Retinal pigment epithelial cell (primary cell): ENCODE results near the gene RBM8A.

ENCODE experiments used
- DNase-seq: peaks from one replicate; pipeline ENCODE4 v3.0.0-alpha.2; 2010; ENCODE audit warnings: low read depth
- H3K4me3 ChIP-seq: 2 replicates; pipeline ENCODE4 v1.5.1; 2011; ENCODE audit warnings: mild to moderate bottlenecking, low read length, control low read depth, moderate library complexity
- CTCF ChIP-seq: conservative IDR thresholded peaks from 2 replicates; pipeline ENCODE4 v1.5.1; 2011; ENCODE audit warnings: low read depth, low read length, control low read depth, inconsistent platforms

Gene RBM8A

DNA sequence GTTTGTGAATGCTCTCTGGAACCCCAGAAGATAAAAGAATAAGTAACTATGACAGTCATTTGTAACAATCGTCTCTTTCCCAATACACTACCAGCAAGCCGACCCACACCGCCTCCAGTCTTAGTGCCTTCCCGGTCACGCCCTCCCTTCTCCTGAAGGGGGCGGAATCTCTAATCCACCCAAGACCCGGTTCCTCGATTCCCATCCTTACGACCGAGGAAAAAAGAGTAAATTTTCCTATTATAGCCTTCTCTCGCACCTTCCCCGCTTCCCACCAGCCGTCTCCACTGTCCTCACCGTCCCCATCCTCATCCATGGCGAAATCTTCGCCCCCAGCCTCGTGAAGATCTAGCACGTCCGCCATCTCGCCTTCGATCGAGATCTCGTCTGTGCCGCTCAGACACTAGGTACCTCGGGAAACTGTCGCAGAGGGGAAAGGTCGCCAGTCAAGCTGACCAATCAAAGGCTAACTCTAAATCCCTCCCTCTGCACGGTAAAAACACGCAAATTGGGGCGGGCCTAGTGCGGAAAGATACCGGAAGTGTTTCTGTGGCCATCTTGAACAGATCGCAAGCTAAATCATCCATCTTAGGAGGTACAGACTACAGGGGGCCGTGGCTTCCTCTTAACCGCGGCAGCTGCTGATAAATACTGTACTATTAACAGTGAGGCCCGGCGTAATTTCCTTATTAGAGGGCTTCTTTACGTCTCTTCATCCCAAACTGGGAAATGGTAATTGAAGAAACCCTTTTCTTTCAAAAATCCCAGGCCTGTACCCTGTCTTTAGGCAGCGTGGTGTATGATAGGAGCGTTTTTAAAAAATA lies at the start of gene RBM8A:
Gene RBM8A, minus strand, starts transcription at position 422 of the 824 bp plus-strand sequence. Its CDS starts 58 bp downstream, at position 364.
- peak; percentile 76 for TF ChIP-seq CTCF
- DNase-seq: peak; percentile 97
- H3K4me3 ChIP-seq: peak within 1 kb of the TSS; percentile 96

- DNase-seq: no peak
- H3K4me3 ChIP-seq: no peak overlapping the region
- no peak for TF ChIP-seq CTCF
Measured at GRCh38 chr1:145977016-145977415, 49.7 kb upstream of the RBM8A start.

DNA sequence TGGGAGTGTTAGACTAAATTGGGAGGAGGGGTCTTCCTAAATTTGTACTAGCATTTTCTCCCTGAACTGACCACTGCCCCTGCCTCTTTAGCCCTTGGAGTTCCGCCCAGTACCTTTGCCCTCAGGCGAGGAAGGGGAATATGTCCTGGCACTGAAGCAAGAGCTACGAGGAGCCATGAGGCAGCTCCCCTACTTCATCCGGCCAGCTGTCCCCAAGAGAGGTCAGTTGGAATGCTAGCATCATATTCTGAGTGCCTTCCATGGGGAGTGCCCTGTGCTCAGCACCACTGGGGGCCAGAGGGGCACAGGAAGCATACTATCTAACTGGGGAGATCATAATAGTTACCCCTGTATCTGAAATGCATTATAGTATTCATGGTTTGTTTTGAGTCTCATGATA lies 47.9 kb upstream of the RBM8A start:
- no peak for TF ChIP-seq CTCF
- DNase-seq: no peak
- H3K4me3 ChIP-seq: no peak overlapping the region

GRCh38 chr1:145974721-145975120 lies 47.4 kb upstream of the RBM8A start:
- no peak for DNase-seq
- H3K4me3 ChIP-seq: no peak overlapping the region
- no peak for TF ChIP-seq CTCF

- no peak for DNase-seq
- TF ChIP-seq CTCF: no peak
- H3K4me3 ChIP-seq: no peak overlapping the region
Measured at GRCh38 chr1:145972580-145972979, 45.3 kb upstream of the RBM8A start.

GRCh38 chr1:145967288-145967687 lies 40.0 kb upstream of the RBM8A start:
- TF ChIP-seq CTCF: no peak
- no peak for DNase-seq
- H3K4me3 ChIP-seq: no peak overlapping the region

- no peak for DNase-seq
- H3K4me3 ChIP-seq: peak overlapping the region; percentile 73
- no peak for TF ChIP-seq CTCF
Measured at GRCh38 chr1:145965119-145965744, 37.9 kb upstream of the RBM8A start.
